HEK293 (cell line): Measurements from ENCODE around the gene TXLNA.
A peak's percentile ranks its signal among the peaks of the same experiment; 100 is the strongest.

ENCODE experiments used
- CTCF ChIA-PET: fragments of 350-600 bp; formaldehyde crosslinking; extraction: SDS; loops from one replicate; lab custom pipeline; 2021; ENCODE audit warnings: antibody characterized with exemption; lab: Yijun Ruan, JAX
- POLR2A ChIA-PET: fragments of 300-600 bp; formaldehyde crosslinking; extraction: SDS; loops from one replicate; lab custom pipeline; 2020; ENCODE audit warnings: antibody characterized with exemption, inconsistent platforms; lab: Yijun Ruan, JAX
- H3K27ac ChIP-seq: fragments of 200-500 bp; sonication (Bioruptor generic); 2 replicates; pipeline ENCODE4 v1.5.1; 2014; ENCODE audit warnings: low read depth, low read length, control low read depth, inconsistent platforms; ENCODE audit errors: extremely low read depth
- H3K36me3 ChIP-seq, 2 experiments: fragments of 200-500 bp in 1 of 2; sonication (Bioruptor generic) in 1 of 2; 1 replicate in 1 of 2; 2 replicates in 1 of 2; pipeline ENCODE4 v1.5.1; 2014 to 2017; ENCODE audit warnings: inconsistent platforms in 2 of 2, low read length in 2 of 2; ENCODE audit not compliant: control insufficient read depth in 2 of 2, insufficient read depth in 1 of 2
- H3K4me1 ChIP-seq: fragments of 200-500 bp; sonication (Bioruptor generic); 2 replicates; pipeline ENCODE4 v1.5.1; 2014; ENCODE audit warnings: mild to moderate bottlenecking, low read length, inconsistent platforms; ENCODE audit not compliant: control insufficient read depth, insufficient read depth
- H3K4me3 ChIP-seq: 2 replicates; pipeline ENCODE4 v1.5.1; 2011; ENCODE audit warnings: low read depth, mild to moderate bottlenecking, control low read depth, low read length, moderate library complexity
- H3K9me3 ChIP-seq: fragments of 200-500 bp; sonication (Bioruptor generic); 2 replicates; pipeline ENCODE4 v1.5.1; 2014; ENCODE audit warnings: low read depth, low read length, inconsistent platforms; ENCODE audit not compliant: control insufficient read depth, insufficient read depth
- EGR2 ChIP-seq: fragments of 450-650 bp; formaldehyde crosslinking; IDR thresholded peaks from 2 replicates; pipeline ENCODE4 v1.5.1; 2016; ENCODE audit warnings: low read depth, missing biosample characterization, missing genetic modification characterization
- FEZF1 ChIP-seq: fragments of 450-650 bp; formaldehyde crosslinking; IDR thresholded peaks from 2 replicates; pipeline ENCODE4 v1.5.1; 2016; ENCODE audit warnings: missing biosample characterization, missing genetic modification characterization
- INSM2 ChIP-seq: fragments of 450-650 bp; formaldehyde crosslinking; IDR thresholded peaks from 2 replicates; pipeline ENCODE4 v1.5.1; 2016; ENCODE audit warnings: missing biosample characterization, missing genetic modification characterization
- KLF17 ChIP-seq: fragments of 450-650 bp; formaldehyde crosslinking; IDR thresholded peaks from 2 replicates; pipeline ENCODE4 v1.5.1; 2016; ENCODE audit warnings: missing biosample characterization, missing genetic modification characterization
- OSR2 ChIP-seq: fragments of 450-650 bp; formaldehyde crosslinking; IDR thresholded peaks from 2 replicates; pipeline ENCODE4 v1.5.1; 2016; ENCODE audit warnings: missing biosample characterization, missing genetic modification characterization
- OVOL3 ChIP-seq: fragments of 450-650 bp; formaldehyde crosslinking; IDR thresholded peaks from 2 replicates; pipeline ENCODE4 v1.5.1; 2016; ENCODE audit warnings: missing biosample characterization, missing genetic modification characterization
- SALL2 ChIP-seq: fragments of 450-650 bp; formaldehyde crosslinking; IDR thresholded peaks from 2 replicates; pipeline ENCODE4 v1.5.0; 2017; ENCODE audit warnings: missing biosample characterization, mild to moderate bottlenecking, missing genetic modification characterization, borderline replicate concordance
- SETDB1 ChIP-seq: IDR thresholded peaks from one replicate; pipeline ENCODE4 v1.6.1; 2017; ENCODE audit warnings: mild to moderate bottlenecking, low read length, moderate library complexity, mixed read lengths; ENCODE audit not compliant: insufficient read length
- ZBTB21 ChIP-seq: fragments of 450-650 bp; formaldehyde crosslinking; IDR thresholded peaks from 2 replicates; pipeline ENCODE4 v1.5.1; 2017; ENCODE audit warnings: missing biosample characterization, missing genetic modification characterization
- ZBTB26 ChIP-seq: fragments of 450-650 bp; formaldehyde crosslinking; optimal IDR thresholded peaks from 2 replicates; pipeline ENCODE3; 2016; ENCODE audit warnings: missing biosample characterization, mild to moderate bottlenecking, missing genetic modification characterization
- ZBTB48 ChIP-seq: fragments of 450-650 bp; formaldehyde crosslinking; IDR thresholded peaks from 2 replicates; pipeline ENCODE4 v1.5.1; 2016; ENCODE audit warnings: missing biosample characterization, missing genetic modification characterization
- ZBTB8A ChIP-seq: fragments of 450-650 bp; formaldehyde crosslinking; IDR thresholded peaks from 2 replicates; pipeline ENCODE4 v1.5.1; 2016; ENCODE audit warnings: missing biosample characterization, missing genetic modification characterization
- ZFP69B ChIP-seq: fragments of 450-650 bp; formaldehyde crosslinking; IDR thresholded peaks from 2 replicates; pipeline ENCODE4 v1.5.1; 2016; ENCODE audit warnings: missing biosample characterization, missing genetic modification characterization
- ZIC2 ChIP-seq: fragments of 450-650 bp; formaldehyde crosslinking; IDR thresholded peaks from 2 replicates; pipeline ENCODE4 v1.5.1; 2016; ENCODE audit warnings: missing biosample characterization, missing genetic modification characterization
- ZNF10 ChIP-seq: fragments of 450-650 bp; formaldehyde crosslinking; IDR thresholded peaks from 2 replicates; pipeline ENCODE4 v1.5.1; 2017; ENCODE audit warnings: missing biosample characterization, missing genetic modification characterization
- ZNF140 ChIP-seq: fragments of 450-650 bp; formaldehyde crosslinking; IDR thresholded peaks from 2 replicates; pipeline ENCODE4 v1.5.1; 2016; ENCODE audit warnings: missing biosample characterization, missing genetic modification characterization
- ZNF146 ChIP-seq: fragments of 450-650 bp; formaldehyde crosslinking; IDR thresholded peaks from 2 replicates; pipeline ENCODE4 v1.5.1; 2016; ENCODE audit warnings: missing biosample characterization, missing genetic modification characterization
- ZNF175 ChIP-seq: fragments of 450-650 bp; formaldehyde crosslinking; IDR thresholded peaks from 2 replicates; pipeline ENCODE4 v1.5.1; 2016; ENCODE audit warnings: missing biosample characterization, missing genetic modification characterization
- ZNF514 ChIP-seq: fragments of 450-650 bp; formaldehyde crosslinking; IDR thresholded peaks from 2 replicates; pipeline ENCODE4 v1.5.1; 2016; ENCODE audit warnings: missing biosample characterization, missing genetic modification characterization
- ZNF560 ChIP-seq: fragments of 450-650 bp; formaldehyde crosslinking; IDR thresholded peaks from 2 replicates; pipeline ENCODE4 v1.5.1; 2017; ENCODE audit warnings: missing biosample characterization, missing genetic modification characterization, borderline replicate concordance
- ZNF624 ChIP-seq: fragments of 450-650 bp; formaldehyde crosslinking; IDR thresholded peaks from 2 replicates; pipeline ENCODE4 v1.5.1; 2017; ENCODE audit warnings: missing biosample characterization, missing genetic modification characterization
- ZNF654 ChIP-seq: fragments of 450-650 bp; formaldehyde crosslinking; IDR thresholded peaks from 2 replicates; pipeline ENCODE4 v1.5.1; 2016; ENCODE audit warnings: low read depth, missing biosample characterization, missing genetic modification characterization
- ZNF830 ChIP-seq: fragments of 450-650 bp; IDR thresholded peaks from 2 replicates; pipeline ENCODE4 v1.5.0; 2018; ENCODE audit warnings: missing biosample characterization, missing genetic modification characterization, low read depth, mild to moderate bottlenecking, moderate library complexity
- ZNF837 ChIP-seq: fragments of 450-650 bp; formaldehyde crosslinking; IDR thresholded peaks from 2 replicates; pipeline ENCODE4 v1.5.1; 2016; ENCODE audit warnings: missing biosample characterization, missing genetic modification characterization
- ZSCAN30 ChIP-seq: fragments of 450-650 bp; IDR thresholded peaks from 2 replicates; pipeline ENCODE4 v1.5.1; 2018; ENCODE audit warnings: missing biosample characterization, mild to moderate bottlenecking, missing genetic modification characterization, moderate library complexity
- ZSCAN5A ChIP-seq: fragments of 450-650 bp; formaldehyde crosslinking; IDR thresholded peaks from 2 replicates; pipeline ENCODE4 v1.5.1; 2016; ENCODE audit warnings: missing biosample characterization, missing genetic modification characterization
- TF ChIP-seq, protein P1 (sequence below): fragments of 450-650 bp; formaldehyde crosslinking; IDR thresholded peaks from 2 replicates; pipeline ENCODE4 v1.5.1; 2016; ENCODE audit warnings: missing biosample characterization, missing genetic modification characterization
- TF ChIP-seq, protein P2 (sequence below): fragments of 450-650 bp; formaldehyde crosslinking; IDR thresholded peaks from 2 replicates; pipeline ENCODE4 v1.5.1; 2016; ENCODE audit warnings: missing biosample characterization, missing genetic modification characterization

Gene TXLNA

DNA sequence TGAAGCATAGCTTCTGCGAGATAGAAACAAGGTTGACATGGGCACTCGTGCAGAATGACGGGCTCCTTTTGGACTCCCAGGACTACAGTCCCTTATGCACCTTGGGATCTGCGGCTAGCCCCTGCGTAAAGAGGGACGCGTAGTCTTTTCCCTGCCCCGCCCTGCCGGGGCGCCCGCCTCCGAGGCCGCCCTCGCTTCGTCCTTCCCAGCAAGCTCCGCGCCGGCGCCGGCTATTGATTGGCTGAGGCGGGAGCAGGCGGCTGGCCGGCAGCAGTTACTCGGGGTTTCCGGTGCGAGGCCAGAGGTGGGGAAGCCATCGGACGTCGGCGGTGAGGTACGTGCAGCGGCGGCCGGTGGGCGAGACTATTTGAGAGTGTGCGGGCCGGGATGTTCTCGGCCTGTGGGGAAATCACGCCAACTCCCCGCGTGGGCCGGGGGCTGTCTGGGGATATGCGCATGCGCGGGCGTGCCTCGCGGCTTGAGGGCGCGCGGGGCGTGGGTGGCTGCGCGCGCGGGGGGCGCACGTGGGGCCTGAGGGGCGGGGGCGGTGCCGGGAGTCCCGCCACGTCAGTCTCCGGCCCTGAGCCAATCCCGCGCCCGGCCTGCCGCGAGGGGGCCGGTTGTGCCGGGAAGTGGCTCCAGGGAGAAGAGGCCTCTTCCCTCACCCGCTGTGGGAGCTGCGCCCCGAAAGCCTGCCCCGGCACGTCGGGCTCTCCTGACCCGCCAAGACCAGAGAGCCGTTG, at the start of gene TXLNA:
TXLNA (plus strand) TSS at position 233 of the 743 bp plus-strand sequence. CDS start 671 bp downstream, outside the sequence.
- peak within 1 kb of the TSS; percentile 75 for H3K4me3 ChIP-seq
- CTCF ChIA-PET: interaction anchor here (0.7 to 1.6 kb wide), 6 partner anchors 15 to 185 kb away, joined by 3 to 5 read pairs (median 4); partner anchors contain the start of gene TMEM39B
- TF ChIP-seq ZNF560: no peak
- TF ChIP-seq ZBTB26 (tag by site-specific recombination): peak; percentile 90
- peak; percentile 75; the same call in 1 of the 2 replicates for TF ChIP-seq KLF17 (tag by site-specific recombination)
- no peak for TF ChIP-seq ZNF654 (tag by site-specific recombination)
- peak; percentile 96 for TF ChIP-seq EGR2 (tag by site-specific recombination)
- TF ChIP-seq ZSCAN30 (tag by site-specific recombination): peak; percentile 59; the same call in 1 of the 2 replicates
- TF ChIP-seq ZBTB8A (tag by site-specific recombination): peak; percentile 59
- no peak for TF ChIP-seq ZNF10 (tag by site-specific recombination)
- peak; percentile 92 for TF ChIP-seq ZBTB48 (tag by site-specific recombination)
- no peak for TF ChIP-seq ZNF514 (tag by site-specific recombination)
- TF ChIP-seq ZFP69B: no peak
- TF ChIP-seq, protein P1, sequence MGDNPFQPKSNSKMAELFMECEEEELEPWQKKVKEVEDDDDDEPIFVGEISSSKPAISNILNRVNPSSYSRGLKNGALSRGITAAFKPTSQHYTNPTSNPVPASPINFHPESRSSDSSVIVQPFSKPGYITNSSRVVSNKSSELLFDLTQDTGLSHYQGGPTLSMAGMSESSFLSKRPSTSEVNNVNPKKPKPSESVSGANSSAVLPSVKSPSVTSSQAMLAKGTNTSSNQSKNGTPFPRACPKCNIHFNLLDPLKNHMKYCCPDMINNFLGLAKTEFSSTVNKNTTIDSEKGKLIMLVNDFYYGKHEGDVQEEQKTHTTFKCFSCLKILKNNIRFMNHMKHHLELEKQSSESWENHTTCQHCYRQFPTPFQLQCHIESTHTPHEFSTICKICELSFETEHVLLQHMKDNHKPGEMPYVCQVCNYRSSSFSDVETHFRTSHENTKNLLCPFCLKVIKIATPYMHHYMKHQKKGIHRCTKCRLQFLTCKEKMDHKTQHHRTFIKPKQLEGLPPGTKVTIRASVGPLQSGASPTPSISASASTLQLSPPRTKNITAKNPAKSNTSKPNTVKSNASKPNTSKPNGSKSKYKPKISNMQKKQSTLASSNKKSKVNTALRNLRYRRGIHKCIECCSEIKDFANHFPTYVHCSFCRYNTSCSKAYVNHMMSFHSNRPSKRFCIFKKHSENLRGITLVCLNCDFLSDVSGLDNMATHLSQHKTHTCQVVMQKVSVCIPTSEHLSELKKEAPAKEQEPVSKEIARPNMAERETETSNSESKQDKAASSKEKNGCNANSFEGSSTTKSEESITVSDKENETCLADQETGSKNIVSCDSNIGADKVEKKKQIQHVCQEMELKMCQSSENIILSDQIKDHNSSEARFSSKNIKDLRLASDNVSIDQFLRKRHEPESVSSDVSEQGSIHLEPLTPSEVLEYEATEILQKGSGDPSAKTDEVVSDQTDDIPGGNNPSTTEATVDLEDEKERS (tag by site-specific recombination): no peak
- 0 out of 2 replicates have a peak, but pooled peaks have one; percentile 12 for TF ChIP-seq INSM2
- TF ChIP-seq ZIC2 (tag by site-specific recombination): peak; percentile 23; the same call in 1 of the 2 replicates
- no peak for TF ChIP-seq SALL2 (tag by site-specific recombination)
- peak; percentile 66 for TF ChIP-seq FEZF1 (tag by site-specific recombination)
- no peak for TF ChIP-seq ZSCAN5A (tag by site-specific recombination)
- no peak for TF ChIP-seq ZNF837 (tag by site-specific recombination)
- no peak for TF ChIP-seq ZNF830
- TF ChIP-seq OVOL3 (tag by site-specific recombination): 0 out of 2 replicates have a peak, but pooled peaks have one; percentile 40
- no peak for TF ChIP-seq ZNF146
- no peak for TF ChIP-seq ZBTB21 (tag by site-specific recombination)
- no peak; the same call in 1 of the 2 replicates for TF ChIP-seq OSR2 (tag by site-specific recombination)
- peak; percentile 12 for TF ChIP-seq SETDB1
- TF ChIP-seq ZNF175 (tag by site-specific recombination): no peak
- TF ChIP-seq, protein P2, sequence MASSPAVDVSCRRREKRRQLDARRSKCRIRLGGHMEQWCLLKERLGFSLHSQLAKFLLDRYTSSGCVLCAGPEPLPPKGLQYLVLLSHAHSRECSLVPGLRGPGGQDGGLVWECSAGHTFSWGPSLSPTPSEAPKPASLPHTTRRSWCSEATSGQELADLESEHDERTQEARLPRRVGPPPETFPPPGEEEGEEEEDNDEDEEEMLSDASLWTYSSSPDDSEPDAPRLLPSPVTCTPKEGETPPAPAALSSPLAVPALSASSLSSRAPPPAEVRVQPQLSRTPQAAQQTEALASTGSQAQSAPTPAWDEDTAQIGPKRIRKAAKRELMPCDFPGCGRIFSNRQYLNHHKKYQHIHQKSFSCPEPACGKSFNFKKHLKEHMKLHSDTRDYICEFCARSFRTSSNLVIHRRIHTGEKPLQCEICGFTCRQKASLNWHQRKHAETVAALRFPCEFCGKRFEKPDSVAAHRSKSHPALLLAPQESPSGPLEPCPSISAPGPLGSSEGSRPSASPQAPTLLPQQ (tag by site-specific recombination): peak; percentile 75; the same call in 1 of the 2 replicates
- no peak for TF ChIP-seq ZNF624 (tag by site-specific recombination)
- TF ChIP-seq ZNF140 (tag by site-specific recombination): no peak

More for the DNA sequence above, at the start of gene TXLNA:
- POLR2A ChIA-PET: interaction anchor here (0.6 to 2.7 kb wide), 25 partner anchors 8 to 533 kb away, joined by 3 to 26 read pairs (median 5); partner anchors contain the start of genes BSDC1, CCDC28B, HDAC1 and IQCC
- Histone ChIP-seq H3K36me3 (peaks cover 17 to 44% of the 10 kb centered on the region in 2 experiments), H3K4me1 (peaks cover 6% of the 10 kb centered on the region; the same call in 1 of the 2 replicates), H3K9me3 (no peaks in the 10 kb centered on the region), H3K27ac (peak within 1 kb of the TSS; percentile 76)
